Measurements from ENCODE around the gene NUCB1. TPM values are rescaled to one million over a fixed set of nuclear protein-coding genes. Genes with fewer than 3 reads are reported as not detected.
A peak's percentile ranks its signal among the peaks of the same experiment; 100 is the strongest.

The NUCB1 gene
- total and polyA plus RNA-seq, 9 of the 15 experiments (the other 6 are each of a cell fraction or from before 2014, with no cell fraction given) = 3.1 to 153 (median 71.7) TPM

DNA sequence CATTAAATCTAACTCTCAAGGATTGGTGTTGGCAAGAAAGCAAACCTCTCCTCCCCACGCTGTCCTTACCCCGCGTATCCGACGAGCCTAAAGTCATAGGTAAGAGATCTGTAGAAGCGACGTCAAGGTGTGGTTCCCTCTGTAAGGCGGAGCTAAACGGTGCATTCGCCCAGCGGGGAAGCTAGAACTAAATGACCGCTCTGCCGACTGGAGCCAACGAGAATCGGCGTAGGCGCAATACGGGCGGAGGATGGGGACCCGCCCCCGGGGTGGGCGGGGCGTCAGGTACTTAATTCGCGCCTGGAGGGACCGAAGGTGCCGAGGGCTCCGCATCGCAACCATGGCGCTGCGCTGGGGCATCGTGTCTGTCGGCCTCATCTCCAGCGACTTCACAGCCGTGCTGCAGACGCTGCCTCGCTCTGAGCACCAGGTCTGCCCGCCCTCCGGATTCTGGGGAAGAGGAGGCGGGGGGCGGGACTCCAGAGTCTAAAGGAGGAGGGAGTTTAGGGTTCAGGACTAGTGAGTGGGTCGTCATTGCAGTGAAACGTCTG lies 33.3 kb downstream of the NUCB1 start, which contains the start of gene DHDH:
Gene DHDH (plus strand): TSS at position 318 of the 551 bp plus-strand sequence. CDS start 23 bp downstream, at position 341.
- peak; percentile 91 to 96 (median 95) for DNase-seq (ENCODE audit: extremely low read depth in 1 of 4, low spot score in 3 of 4)
- TF ChIP-seq, protein P1, sequence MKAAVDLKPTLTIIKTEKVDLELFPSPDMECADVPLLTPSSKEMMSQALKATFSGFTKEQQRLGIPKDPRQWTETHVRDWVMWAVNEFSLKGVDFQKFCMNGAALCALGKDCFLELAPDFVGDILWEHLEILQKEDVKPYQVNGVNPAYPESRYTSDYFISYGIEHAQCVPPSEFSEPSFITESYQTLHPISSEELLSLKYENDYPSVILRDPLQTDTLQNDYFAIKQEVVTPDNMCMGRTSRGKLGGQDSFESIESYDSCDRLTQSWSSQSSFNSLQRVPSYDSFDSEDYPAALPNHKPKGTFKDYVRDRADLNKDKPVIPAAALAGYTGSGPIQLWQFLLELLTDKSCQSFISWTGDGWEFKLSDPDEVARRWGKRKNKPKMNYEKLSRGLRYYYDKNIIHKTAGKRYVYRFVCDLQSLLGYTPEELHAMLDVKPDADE (conservative IDR thresholded peaks at IDR 0.05; ENCODE audit: control insufficient read depth, low read depth, low read length) = no peak
- TF ChIP-seq ESRRA (IDR thresholded peaks at IDR 0.05; ENCODE audit: borderline replicate concordance, low read depth) (peak; percentile 29; the same call in 1 of the 2 replicates), FOXA3 (CRISPR knock-in tag; conservative IDR thresholded peaks at IDR 0.05 in 1 of 2, IDR thresholded peaks at IDR 0.05 in 1 of 2) (0 out of 4 replicates have a peak, but pooled peaks of 1 of the 2 experiments have one; percentile 34), NEUROD1 (IDR thresholded peaks at IDR 0.05; ENCODE audit: borderline replicate concordance, low read depth, low read length, partially characterized antibody) (no peak), BCOR (IDR thresholded peaks at IDR 0.05) (peak; percentile 31; the same call in 1 of the 2 replicates), BCL6 (CRISPR knock-in tag; IDR thresholded peaks at IDR 0.05) (no peak), ATF1 (CRISPR knock-in tag; IDR thresholded peaks at IDR 0.05) (no peak), ATF1 (tag; IDR thresholded peaks at IDR 0.05) (peak; percentile 67), ZNF140 (CRISPR knock-in tag; IDR thresholded peaks at IDR 0.05) (no peak), POLR2B (IDR thresholded peaks at IDR 0.05; ENCODE audit: low read depth, partially characterized antibody) (peak; percentile 50), SMARCB1 (IDR thresholded peaks at IDR 0.05; ENCODE audit: insufficient read length, low read depth) (no peak), RBFOX2 (IDR thresholded peaks at IDR 0.05; ENCODE audit: low read depth, low read length) (peak; percentile 78), RCOR1 (IDR thresholded peaks at IDR 0.05; ENCODE audit: borderline replicate concordance in 1 of 2, low read depth in 2 of 2, low read length in 2 of 2) (peak in 1 of 2 experiments; percentile 64; a peak in 1 of 4 replicates)
- TF ChIP-seq, protein P2, sequence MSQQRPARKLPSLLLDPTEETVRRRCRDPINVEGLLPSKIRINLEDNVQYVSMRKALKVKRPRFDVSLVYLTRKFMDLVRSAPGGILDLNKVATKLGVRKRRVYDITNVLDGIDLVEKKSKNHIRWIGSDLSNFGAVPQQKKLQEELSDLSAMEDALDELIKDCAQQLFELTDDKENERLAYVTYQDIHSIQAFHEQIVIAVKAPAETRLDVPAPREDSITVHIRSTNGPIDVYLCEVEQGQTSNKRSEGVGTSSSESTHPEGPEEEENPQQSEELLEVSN (IDR thresholded peaks at IDR 0.05; ENCODE audit: borderline replicate concordance in 1 of 2, extremely low read depth in 1 of 2, insufficient read depth in 1 of 2, insufficient read length in 1 of 2, low read depth in 1 of 2, low read length in 1 of 2, poor library complexity in 1 of 2, severe bottlenecking in 1 of 2) = peak; percentile 60 to 81
- TF ChIP-seq, protein P3, sequence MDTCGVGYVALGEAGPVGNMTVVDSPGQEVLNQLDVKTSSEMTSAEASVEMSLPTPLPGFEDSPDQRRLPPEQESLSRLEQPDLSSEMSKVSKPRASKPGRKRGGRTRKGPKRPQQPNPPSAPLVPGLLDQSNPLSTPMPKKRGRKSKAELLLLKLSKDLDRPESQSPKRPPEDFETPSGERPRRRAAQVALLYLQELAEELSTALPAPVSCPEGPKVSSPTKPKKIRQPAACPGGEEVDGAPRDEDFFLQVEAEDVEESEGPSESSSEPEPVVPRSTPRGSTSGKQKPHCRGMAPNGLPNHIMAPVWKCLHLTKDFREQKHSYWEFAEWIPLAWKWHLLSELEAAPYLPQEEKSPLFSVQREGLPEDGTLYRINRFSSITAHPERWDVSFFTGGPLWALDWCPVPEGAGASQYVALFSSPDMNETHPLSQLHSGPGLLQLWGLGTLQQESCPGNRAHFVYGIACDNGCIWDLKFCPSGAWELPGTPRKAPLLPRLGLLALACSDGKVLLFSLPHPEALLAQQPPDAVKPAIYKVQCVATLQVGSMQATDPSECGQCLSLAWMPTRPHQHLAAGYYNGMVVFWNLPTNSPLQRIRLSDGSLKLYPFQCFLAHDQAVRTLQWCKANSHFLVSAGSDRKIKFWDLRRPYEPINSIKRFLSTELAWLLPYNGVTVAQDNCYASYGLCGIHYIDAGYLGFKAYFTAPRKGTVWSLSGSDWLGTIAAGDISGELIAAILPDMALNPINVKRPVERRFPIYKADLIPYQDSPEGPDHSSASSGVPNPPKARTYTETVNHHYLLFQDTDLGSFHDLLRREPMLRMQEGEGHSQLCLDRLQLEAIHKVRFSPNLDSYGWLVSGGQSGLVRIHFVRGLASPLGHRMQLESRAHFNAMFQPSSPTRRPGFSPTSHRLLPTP (IDR thresholded peaks at IDR 0.05; ENCODE audit: borderline replicate concordance, extremely low read depth, insufficient read length) = no peak

More for the DNA sequence above, 33.3 kb downstream of the NUCB1 start, which contains the start of gene DHDH:
- WGBS (ENCODE audit: insufficient coverage, low coverage, missing lambda C conversion rate) = under 1% methylated on average over 42 of the region's 43 CpGs
- H2AFZ ChIP-seq (ENCODE audit: low read depth, low read length) = peak within 1 kb of the TSS; percentile 86
- in situ Hi-C loops (cut with MboI) = no loop called here
- ChIA-PET CTCF (ENCODE audit: low intra/inter-chr PET ratio) (no interaction called here), POLR2A (interaction anchor here (0.6 to 3.3 kb wide), 17 partner anchors 8 to 299 kb away, joined by 3 to 32 read pairs (median 5); partner anchors contain the start of genes BAX, FTL, PPP1R15A and TULP2)
- H3K9me3 ChIP-seq (replicated peaks; ENCODE audit: control insufficient read depth, insufficient read depth, low read depth, low read length) = no peaks in the 10 kb centered on the region
- H3K9me1 ChIP-seq (ENCODE audit: control insufficient read depth, insufficient read depth, low read length) = no peaks in the 10 kb centered on the region
- peak within 1 kb of the TSS; percentile 38 to 91 for H3K9ac ChIP-seq (ENCODE audit: insufficient read depth in 1 of 2, low read depth in 2 of 2, low read length in 2 of 2)
- intact Hi-C loops (cut with micrococcal nuclease) = loop anchor here (2.0 to 5.0 kb wide), 2 partner anchors 21 to 34 kb away; partner anchors contain the start of genes BAX and FTL
- peaks cover 14 to 38% of the 10 kb centered on the region in 2 experiments; a peak in 4 of 5 replicates for H3K4me1 ChIP-seq (replicated peaks in 1 of 2; ENCODE audit: control insufficient read depth in 2 of 2, insufficient read depth in 2 of 2, low read length in 2 of 2)
- peak; percentile 97 for ATAC-seq
- no peaks in the 10 kb centered on the region; the same call in 2 of the 3 replicates for H3K79me2 ChIP-seq (ENCODE audit: control insufficient read depth, insufficient read depth, low read length)
- peak within 1 kb of the TSS; percentile 38 for H3K4me3 ChIP-seq
- H3K27me3 ChIP-seq (ENCODE audit: control insufficient read depth in 2 of 2, insufficient read depth in 2 of 2, low read length in 2 of 2) = no peaks in the 10 kb centered on the region
- peak; percentile 96 for FAIRE-seq
- no peaks in the 10 kb centered on the region for H4K20me1 ChIP-seq (replicated peaks; ENCODE audit: control insufficient read depth, insufficient read depth, low read length)
- peak within 1 kb of the TSS; percentile 83 for H3K4me2 ChIP-seq (ENCODE audit: insufficient read depth, low read length)
- peak within 1 kb of the TSS; percentile 29; the same call in 2 of the 3 replicates for H3K27ac ChIP-seq (ENCODE audit: extremely low read depth, low read depth, low read length)
- no TSS peak for BruUV-seq (replicated peaks)
- H3K36me3 ChIP-seq (ENCODE audit: control insufficient read depth, insufficient read depth, low read length) = no peaks in the 10 kb centered on the region
